ENCODE results near the gene HES1.

DNA sequence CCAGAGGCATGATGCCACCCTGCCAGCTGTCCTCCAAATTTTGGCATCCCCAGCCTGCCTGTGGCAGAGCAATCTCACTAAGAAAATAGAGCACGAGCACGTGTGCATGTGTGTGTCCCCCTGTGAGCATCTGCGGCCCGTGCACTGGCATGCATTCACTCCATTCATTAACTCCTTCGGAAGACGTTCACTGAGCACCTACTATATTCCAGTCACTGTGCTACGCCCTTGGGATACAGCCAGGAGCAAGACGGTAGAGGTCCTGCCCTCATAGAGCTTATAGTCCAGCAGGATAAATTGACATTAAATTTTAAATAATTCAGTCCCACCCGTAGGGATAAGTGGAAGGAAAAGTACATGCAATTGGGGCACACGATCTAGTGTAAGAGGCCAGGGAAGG, 40.0 kb upstream of the HES1 start:
- TF ChIP-seq, protein P1, sequence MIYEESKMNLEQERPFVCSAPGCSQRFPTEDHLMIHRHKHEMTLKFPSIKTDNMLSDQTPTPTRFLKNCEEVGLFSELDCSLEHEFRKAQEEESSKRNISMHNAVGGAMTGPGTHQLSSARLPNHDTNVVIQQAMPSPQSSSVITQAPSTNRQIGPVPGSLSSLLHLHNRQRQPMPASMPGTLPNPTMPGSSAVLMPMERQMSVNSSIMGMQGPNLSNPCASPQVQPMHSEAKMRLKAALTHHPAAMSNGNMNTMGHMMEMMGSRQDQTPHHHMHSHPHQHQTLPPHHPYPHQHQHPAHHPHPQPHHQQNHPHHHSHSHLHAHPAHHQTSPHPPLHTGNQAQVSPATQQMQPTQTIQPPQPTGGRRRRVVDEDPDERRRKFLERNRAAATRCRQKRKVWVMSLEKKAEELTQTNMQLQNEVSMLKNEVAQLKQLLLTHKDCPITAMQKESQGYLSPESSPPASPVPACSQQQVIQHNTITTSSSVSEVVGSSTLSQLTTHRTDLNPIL (CRISPR knock-in tag; IDR thresholded peaks at IDR 0.05), result no peak
- TF ChIP-seq POLR2AphosphoS5 (IDR thresholded peaks at IDR 0.05; ENCODE audit: control insufficient read depth, insufficient read depth, low read depth, low read length) (no peak), EZH2 (IDR thresholded peaks at IDR 0.05; ENCODE audit: borderline replicate concordance, low read depth, low read length) (no peak), HNRNPLL (IDR thresholded peaks at IDR 0.05; ENCODE audit: low read depth, low read length, poor library complexity, severe bottlenecking) (no peak)
